Endothelial cell of umbilical vein (primary cell): ENCODE data around the gene PARP3. TPM values are rescaled to one million over a fixed set of nuclear protein-coding genes. Genes with fewer than 3 reads are reported as not detected.

ENCODE experiments used
- BruUV-seq: library from RNA; stranded (reverse); fragments of 400-500 nt; replicated peaks from 2 replicates; lab custom pipeline; 2021; lab: Mats Ljungman, UMichigan
- CTCF ChIA-PET: fragments of 300-600, 350-600 bp; sonication (Branson Sonifier 250); formaldehyde crosslinking; loops from one replicate; lab custom pipeline; 2021; ENCODE audit warnings: antibody characterized with exemption, inconsistent platforms; lab: Charles Lee
- POLR2A ChIA-PET: fragments of 300-600, 350-600 bp; sonication (Branson Sonifier 250); formaldehyde crosslinking; loops from one replicate; lab custom pipeline; 2021; ENCODE audit warnings: antibody characterized with exemption, inconsistent platforms; lab: Charles Lee
- DNase-seq: peaks from one replicate; pipeline ENCODE4 v3.0.0-alpha.2; 2011; ENCODE audit warnings: low read depth, low spot score
- FAIRE-seq: peaks from 2 replicates; lab custom pipeline; 2011; peaks lifted over from hg19 to GRCh38; lab: Jason Lieb, UNC
- H2AFZ ChIP-seq: 2 replicates; pipeline ENCODE4 v1.6.0; 2012; ENCODE audit warnings: low read depth, low read length, control low read depth, inconsistent platforms
- H3K27ac ChIP-seq: 2 replicates; pipeline ENCODE4 v1.5.1; 2011; ENCODE audit warnings: low read depth, mild to moderate bottlenecking, control low read depth, low read length, moderate library complexity; ENCODE audit not compliant: insufficient read depth
- H3K27me3 ChIP-seq, 2 experiments: 2 replicates each; pipeline versions ENCODE4 v1.6.0 to v1.6.1; 2011; ENCODE audit warnings: low read length in 2 of 2, mixed read lengths in 1 of 2; ENCODE audit not compliant: control insufficient read depth in 2 of 2, insufficient read depth in 2 of 2
- H3K36me3 ChIP-seq, 2 experiments: 2 replicates in 1 of 2; 3 replicates in 1 of 2; pipeline ENCODE4 v1.5.1; 2011; ENCODE audit warnings: low read length in 2 of 2, mild to moderate bottlenecking in 1 of 2, moderate library complexity in 1 of 2; ENCODE audit not compliant: control insufficient read depth in 2 of 2, insufficient read depth in 2 of 2; ENCODE audit errors: extremely low read depth in 1 of 2
- H3K4me1 ChIP-seq: 3 replicates; pipeline ENCODE4 v1.5.1; 2011; ENCODE audit warnings: mild to moderate bottlenecking, low read length; ENCODE audit not compliant: control insufficient read depth, insufficient read depth; ENCODE audit errors: extremely low read depth
- H3K4me2 ChIP-seq: 2 replicates; pipeline ENCODE4 v1.6.1; 2011; ENCODE audit warnings: low read length, control low read depth, mixed read lengths; ENCODE audit not compliant: insufficient read depth
- H3K4me3 ChIP-seq, 3 experiments: fragments of 200-600 bp in 1 of 3; sonication (generic), shearing (Covaris generic) in 1 of 3; replicated peaks in 1 of 3; 2 replicates each; pipeline ENCODE4 v1.5.1; 2011 to 2016; ENCODE audit warnings: control low read depth in 3 of 3, low read length in 3 of 3, mild to moderate bottlenecking in 2 of 3, inconsistent platforms in 1 of 3, low read depth in 1 of 3, moderate library complexity in 1 of 3; ENCODE audit not compliant: insufficient read depth in 1 of 3
- H3K79me2 ChIP-seq: 2 replicates; pipeline ENCODE4 v1.6.0; 2012; ENCODE audit warnings: low read length, inconsistent platforms; ENCODE audit not compliant: control insufficient read depth, insufficient read depth
- H3K9ac ChIP-seq: replicated peaks from 2 replicates; pipeline ENCODE3; 2011; ENCODE audit warnings: low read length, control low read depth; ENCODE audit not compliant: insufficient read depth; ENCODE audit errors: extremely low read depth
- H3K9me1 ChIP-seq: replicated peaks from 3 replicates; pipeline ENCODE4 v1.6.0; 2011; ENCODE audit warnings: mild to moderate bottlenecking, low read length; ENCODE audit not compliant: control insufficient read depth, insufficient read depth; ENCODE audit errors: extremely low read depth
- H3K9me3 ChIP-seq: replicated peaks from 2 replicates; pipeline ENCODE4 v1.5.1; 2012; ENCODE audit warnings: low read length, inconsistent platforms; ENCODE audit not compliant: control insufficient read depth, insufficient read depth
- H4K20me1 ChIP-seq: replicated peaks from 2 replicates; pipeline ENCODE3; 2011; ENCODE audit warnings: mild to moderate bottlenecking, low read length; ENCODE audit not compliant: control insufficient read depth, insufficient read depth; ENCODE audit errors: extremely low read depth
- CTCF ChIP-seq, 2 donors: IDR thresholded peaks; 1 replicate in 1 of 2; 2 replicates in 1 of 2; pipeline ENCODE4 v1.5.1; 2011; ENCODE audit warnings: low read length in 2 of 2, mild to moderate bottlenecking in 2 of 2, moderate library complexity in 2 of 2, control low read depth in 1 of 2, inconsistent platforms in 1 of 2, low read depth in 1 of 2; ENCODE audit not compliant: insufficient read depth in 1 of 2; ENCODE audit errors: extremely low read depth in 1 of 2
- EZH2 ChIP-seq: IDR thresholded peaks from 2 replicates; pipeline ENCODE4 v1.6.1; 2012; ENCODE audit warnings: borderline replicate concordance, low read depth, mild to moderate bottlenecking, moderate library complexity, low read length, inconsistent platforms; ENCODE audit not compliant: severe bottlenecking
- FOS ChIP-seq: IDR thresholded peaks from 2 replicates; pipeline ENCODE4 v1.6.1; 2011; ENCODE audit warnings: mild to moderate bottlenecking, low read length, moderate library complexity, borderline replicate concordance; ENCODE audit not compliant: insufficient read depth
- GATA2 ChIP-seq: IDR thresholded peaks from 2 replicates; pipeline ENCODE4 v1.7.0; 2011; ENCODE audit warnings: low read depth, mild to moderate bottlenecking, moderate library complexity, mixed read lengths, low read length; ENCODE audit not compliant: insufficient read length, insufficient read depth
- JUN ChIP-seq: IDR thresholded peaks from 2 replicates; pipeline ENCODE4 v1.6.1; 2011; ENCODE audit warnings: borderline replicate concordance, low read depth; ENCODE audit not compliant: insufficient read length, insufficient read depth
- MAX ChIP-seq: IDR thresholded peaks from 2 replicates; pipeline ENCODE4 v1.6.1; 2011; ENCODE audit not compliant: insufficient read depth, insufficient read length
- MYC ChIP-seq: IDR thresholded peaks from one replicate; pipeline ENCODE4 v1.6.1; 2011; ENCODE audit warnings: mild to moderate bottlenecking, low read depth, low read length
- POLR2A ChIP-seq: IDR thresholded peaks from 2 replicates; pipeline ENCODE4 v1.6.1; 2012; ENCODE audit warnings: low read depth, mild to moderate bottlenecking, control low read depth, low read length
- POLR2AphosphoS5 ChIP-seq: IDR thresholded peaks from 2 replicates; pipeline ENCODE4 v1.6.1; 2012; ENCODE audit warnings: low read depth, mild to moderate bottlenecking, control low read depth, low read length, moderate library complexity; ENCODE audit not compliant: insufficient read depth
- dilution Hi-C: fragments of 300-500 bp; cut with MboI; formaldehyde crosslinking; loops from one replicate; pipeline ENCODE4 v1.15.0; 2019; ENCODE audit warnings: low sequenced_read_pairs; ENCODE audit not compliant: extremely low pct_ligation_motif_present
- intact Hi-C: fragments of 100-400 bp; cut with micrococcal nuclease; formaldehyde crosslinking; loops from one replicate; pipeline ENCODE4 v1.10.0; 2022
- polyA plus RNA-seq, 4 experiments: library from polyadenylated mRNA; depleted of rRNA in 3 of 4; stranded (reverse) in 3 of 4; unstranded in 1 of 4; fragments of >200 nt; gene quantifications; 2 replicates each; pipeline versions ENCODE4 v1.2.1 to v1.2.3, GENCODE V29; 2011 to 2012; ENCODE audit warnings: missing spikeins in 1 of 4
- total RNA-seq: library from RNA; stranded (reverse); gene quantifications from 2 replicates; pipeline ENCODE4 v1.2.3, GENCODE V29; 2021

Gene PARP3
- total and polyA plus RNA-seq, 2 donors (not counting 3 experiments of a cell fraction or from before 2014, with no cell fraction given), result 10.0 to 13.8 TPM

- Histone ChIP-seq H3K79me2 (no peaks in the 10 kb centered on the region), H3K27me3 (no peaks in the 10 kb centered on the region), H4K20me1 (no peaks in the 10 kb centered on the region), H3K4me2 (no peak overlapping the region), H2AFZ (no peak overlapping the region), H3K9me3 (no peaks in the 10 kb centered on the region), H3K9me1 (no peaks in the 10 kb centered on the region), H3K36me3 (no peaks in the 10 kb centered on the region), H3K4me1 (peaks cover 18% of the 10 kb centered on the region), H3K9ac (no peak overlapping the region), H3K27ac (no peak overlapping the region), H3K4me3 (no peak overlapping the region)
- no peak for TF ChIP-seq MYC
- no peak for TF ChIP-seq POLR2A
- no peak for TF ChIP-seq GATA2
- no peak for TF ChIP-seq JUN
- no peak for TF ChIP-seq MAX
- no peak for TF ChIP-seq CTCF (IDR thresholded peaks at IDR 0.05; ENCODE audit: extremely low read depth in 1 of 2, insufficient read depth in 1 of 2, low read depth in 1 of 2, low read length in 2 of 2)
- no peak for TF ChIP-seq FOS
- TF ChIP-seq EZH2, result no peak
- no peak for TF ChIP-seq POLR2AphosphoS5
- POLR2A ChIA-PET, result no interaction called here
- no TSS peak for BruUV-seq
- no peak for DNase-seq
- dilution Hi-C loops (no loop called here), intact Hi-C loops (no loop called here)
- no peak for FAIRE-seq
- CTCF ChIA-PET, result interaction anchor here (1.6 to 3.5 kb wide), 3 partner anchors 12 to 27 kb away, joined by 9 to 14 read pairs (median 13); partner anchors contain the start of genes ACY1, PARP3 and RRP9
These were observed 27.7 kb downstream of the PARP3 start for GRCh38 chr3:51969841-51970240.
